ENCODE measurements around the gene PAK1. TPM values are rescaled to one million over a fixed set of nuclear protein-coding genes. Genes with fewer than 3 reads are reported as not detected.

PAK1 gene
- total RNA-seq, 1 experiment from 2014 or later: 88.2 TPM

DNA sequence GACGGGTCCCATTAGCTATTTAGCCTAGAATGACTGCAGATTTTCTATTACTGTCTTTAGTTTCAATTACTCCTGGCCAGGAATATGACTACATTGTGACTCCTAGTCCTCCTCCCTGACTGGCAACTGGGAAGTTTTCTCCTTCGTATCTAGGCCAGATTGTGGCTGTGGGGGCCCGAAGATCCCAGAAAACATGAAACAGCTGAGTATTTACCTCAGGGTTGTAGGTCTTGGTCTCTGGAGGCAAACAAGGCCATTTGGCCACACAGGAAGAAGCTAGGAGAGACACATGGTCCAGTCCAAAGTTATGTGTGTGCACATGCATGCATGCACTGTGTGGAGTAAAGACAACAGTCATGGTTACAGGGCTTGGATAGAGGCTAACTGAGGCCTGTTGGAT, 162.2 kb downstream of the PAK1 start:
- DNase-seq (ENCODE audit: low read depth): peak; percentile 72

DNA sequence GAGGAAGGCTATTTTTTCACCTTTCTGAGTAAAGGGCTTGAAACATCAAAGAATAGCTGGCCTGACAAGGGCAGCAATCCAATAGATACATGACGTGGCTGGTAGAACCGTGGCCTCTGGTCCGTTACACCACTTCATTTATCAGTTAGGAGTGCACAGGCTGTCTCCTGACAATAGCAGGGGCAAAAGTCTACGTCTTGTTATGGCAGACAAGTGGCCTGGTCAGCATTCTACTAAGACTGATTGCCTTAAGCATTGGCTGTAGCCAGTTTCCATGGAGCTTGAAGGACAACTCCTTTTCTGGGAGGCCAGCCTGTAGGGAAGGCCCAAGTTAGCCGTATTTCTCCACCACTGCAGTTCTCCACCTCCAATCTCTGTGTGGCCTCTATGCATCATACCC, 163.2 kb downstream of the PAK1 start:
- no peak for DNase-seq (ENCODE audit: low read depth)

DNA sequence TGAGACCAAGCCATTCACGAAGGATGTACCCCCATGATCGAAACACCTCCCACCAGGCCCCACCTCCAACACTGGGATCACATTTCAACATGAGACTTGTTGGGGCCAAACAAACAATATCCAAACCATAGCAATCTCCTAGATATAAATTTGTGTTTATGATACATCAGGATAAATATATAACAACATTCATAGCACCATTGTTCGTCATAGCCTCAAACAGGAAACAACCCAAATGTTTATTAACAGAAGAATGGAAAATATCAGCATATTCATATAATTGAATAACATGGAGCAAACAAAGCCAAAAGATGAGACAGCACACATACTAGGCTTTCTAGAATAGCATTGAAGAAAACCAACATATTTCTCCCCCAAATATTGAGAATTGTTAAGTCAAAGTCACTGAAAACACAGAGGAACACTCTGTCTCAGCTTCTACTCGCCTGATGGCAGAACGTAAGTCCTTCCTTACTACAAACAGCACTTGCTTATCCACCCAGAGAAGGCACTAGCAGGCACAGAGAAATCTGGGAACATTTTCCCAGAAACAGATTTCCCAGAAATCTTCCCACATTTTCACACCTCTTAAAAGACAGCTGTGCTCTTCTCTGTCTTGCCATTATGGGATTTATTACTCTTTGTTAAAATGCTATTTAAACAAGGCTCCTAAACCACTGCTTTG, 164.4 kb downstream of the PAK1 start:
- peak; percentile 36 for DNase-seq (ENCODE audit: low read depth)

DNA sequence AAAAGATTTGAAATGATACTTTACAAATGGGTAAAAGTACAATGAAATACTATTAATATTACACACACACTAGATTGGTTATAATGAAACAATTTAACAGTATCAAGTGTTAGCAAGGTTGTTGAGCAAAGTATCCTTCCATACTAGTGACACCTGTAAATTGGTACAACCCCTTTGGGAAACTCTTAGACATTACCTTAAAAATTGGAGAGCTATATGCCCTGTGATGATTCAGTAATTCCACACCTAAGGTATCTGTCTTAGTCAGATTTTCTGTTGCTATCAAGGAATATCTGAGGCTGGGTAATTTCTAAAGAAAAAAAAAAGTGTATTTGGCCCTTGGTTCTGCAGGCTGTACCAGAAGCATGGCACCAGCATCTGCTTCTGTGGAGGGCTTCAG, 165.1 kb downstream of the PAK1 start:
- no peak for DNase-seq (ENCODE audit: low read depth)

DNA sequence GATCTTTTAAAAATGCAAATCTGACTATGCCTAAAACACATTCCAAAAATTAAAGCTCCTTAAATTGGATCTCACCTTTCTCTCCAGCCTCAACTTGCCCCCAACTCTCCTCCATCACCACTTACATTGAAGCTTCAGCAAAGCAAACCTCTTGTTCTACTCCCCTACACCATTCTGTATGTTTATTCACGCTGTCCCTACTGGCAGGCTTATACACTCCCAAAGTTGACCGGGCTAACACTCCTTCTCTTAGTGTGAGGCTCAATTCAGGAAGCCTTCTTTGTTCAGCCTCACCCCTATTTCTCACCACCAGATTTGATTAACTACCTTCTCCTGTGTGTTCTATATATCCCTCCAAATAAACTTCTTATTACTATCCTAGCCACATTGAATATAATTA, 170.6 kb downstream of the PAK1 start:
- no peak for DNase-seq (ENCODE audit: low read depth)

DNA sequence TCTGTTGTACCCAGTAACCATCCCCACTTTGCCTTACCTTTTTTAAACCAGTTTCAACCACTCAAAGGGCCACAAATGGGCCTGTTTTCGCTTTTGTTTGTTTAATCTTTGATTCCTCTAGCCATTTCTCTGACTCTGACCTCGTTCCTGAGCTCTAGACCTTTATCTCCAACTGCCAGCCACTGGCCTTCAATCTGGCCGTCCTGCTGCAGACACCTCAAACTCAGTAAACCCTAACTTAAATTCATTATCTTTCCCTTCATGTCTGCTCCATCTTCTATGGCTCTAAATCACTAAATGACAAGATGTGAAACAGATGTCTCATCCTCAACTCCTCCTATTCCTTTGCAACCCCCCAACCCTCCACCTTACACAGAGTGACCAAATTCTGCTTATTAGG, 171.1 kb downstream of the PAK1 start:
- DNase-seq (ENCODE audit: low read depth): no peak

DNA sequence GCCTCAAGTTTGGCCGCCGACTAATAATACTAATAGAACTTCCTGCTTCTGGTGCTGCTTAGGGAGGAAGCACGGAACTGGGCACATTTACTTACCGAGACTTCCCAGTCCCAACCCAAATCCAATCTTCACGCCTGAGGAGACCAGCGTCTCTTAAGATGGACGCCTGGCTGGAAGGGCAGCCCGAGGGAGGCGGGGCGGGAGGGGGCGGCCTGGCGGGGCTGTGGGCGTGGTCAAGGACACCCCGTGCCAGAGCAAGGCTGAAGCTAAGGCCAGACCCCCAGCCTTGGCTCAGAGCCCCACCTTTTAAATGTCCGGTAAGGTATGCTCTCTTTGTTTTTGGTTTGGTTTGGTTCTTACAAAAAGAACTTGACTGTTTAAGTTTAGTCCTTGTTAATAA, 172.4 kb downstream of the PAK1 start, which contains the start of gene GDPD4:
TSS of gene GDPD4 (minus strand) at position 177 of the 400 bp plus-strand sequence. CDS start 16,549 bp downstream, outside the sequence.
- no peak for DNase-seq (ENCODE audit: low read depth)

DNA sequence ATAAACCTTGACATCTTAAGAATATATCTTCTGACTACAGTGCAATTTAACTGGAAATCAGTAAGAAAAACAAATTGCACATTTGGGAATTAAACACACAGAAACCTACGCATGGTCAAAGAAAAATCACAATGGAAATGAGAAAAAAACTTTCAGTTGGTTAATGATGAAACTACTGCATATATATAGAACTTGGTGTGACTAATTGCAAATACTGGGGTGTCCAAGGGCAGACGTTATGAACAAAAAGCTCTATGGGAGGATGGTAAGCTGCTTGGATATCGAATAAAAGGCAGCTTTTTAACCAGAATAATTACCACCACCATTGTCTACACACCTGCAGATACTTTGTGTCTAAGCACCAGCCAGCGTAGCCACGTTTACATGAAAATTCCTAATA, 173.2 kb downstream of the PAK1 start:
- no peak for DNase-seq (ENCODE audit: low read depth)

DNA sequence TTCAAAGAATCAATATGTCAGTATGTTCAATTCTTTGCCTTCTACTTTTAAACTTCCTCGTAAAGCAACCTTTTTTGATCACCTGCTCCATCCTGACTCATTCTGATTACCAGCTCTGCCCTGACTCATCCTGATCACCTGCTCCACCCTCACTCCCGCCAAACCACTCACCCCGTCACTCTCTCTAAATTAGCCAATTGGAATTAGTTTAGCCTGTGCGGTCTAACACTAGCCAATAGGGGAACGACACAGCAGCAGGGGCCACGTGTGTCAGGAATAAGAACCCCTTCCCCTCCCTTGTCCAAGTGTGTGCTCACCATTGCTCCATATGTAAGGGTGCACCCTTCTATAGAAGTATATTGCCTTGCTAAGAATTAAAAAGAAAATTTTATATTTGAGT, 173.9 kb downstream of the PAK1 start:
- DNase-seq (ENCODE audit: low read depth): peak; percentile 46

DNA sequence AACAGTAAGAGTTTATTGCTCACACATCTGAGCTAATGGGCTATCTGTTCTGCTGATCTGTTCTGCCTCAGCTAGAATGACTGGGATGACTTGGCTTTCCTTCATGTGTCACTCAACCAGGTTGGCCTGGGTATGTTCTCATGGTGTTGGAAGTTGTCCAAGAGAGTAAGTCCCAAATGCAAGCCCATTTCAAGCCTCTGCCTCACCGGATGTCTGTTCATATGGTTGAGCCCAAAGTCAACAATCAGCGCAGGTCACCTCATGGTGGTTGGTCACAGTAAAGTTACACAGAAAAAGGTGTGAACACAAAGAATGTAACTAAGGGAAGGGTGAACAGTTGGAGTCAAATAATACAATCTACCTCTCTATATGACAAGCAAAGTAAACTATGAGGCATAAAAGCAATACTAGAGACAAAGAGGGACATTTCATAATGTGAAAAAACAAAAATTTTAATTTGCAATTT, 174.3 kb downstream of the PAK1 start:
- DNase-seq (ENCODE audit: low read depth): peak; percentile 18

DNA sequence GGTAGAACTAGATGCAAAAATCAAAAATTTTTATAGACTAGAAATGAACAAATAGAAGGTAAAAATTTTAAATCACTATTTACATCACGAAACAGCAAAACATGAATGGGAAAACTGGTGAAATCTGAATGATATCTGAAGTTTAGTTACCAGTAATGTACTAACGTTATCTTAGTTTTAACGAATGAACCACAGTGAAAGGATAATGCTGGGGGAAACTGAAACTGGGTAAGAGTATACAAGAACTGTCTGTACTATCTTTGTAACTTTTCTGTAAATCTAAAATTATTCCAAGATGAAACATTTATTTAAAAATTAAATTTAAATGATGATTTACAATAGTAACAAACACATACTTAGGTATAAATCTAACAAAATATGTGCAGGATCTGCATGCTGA, 179.9 kb downstream of the PAK1 start:
- no peak for DNase-seq (ENCODE audit: low read depth)

DNA sequence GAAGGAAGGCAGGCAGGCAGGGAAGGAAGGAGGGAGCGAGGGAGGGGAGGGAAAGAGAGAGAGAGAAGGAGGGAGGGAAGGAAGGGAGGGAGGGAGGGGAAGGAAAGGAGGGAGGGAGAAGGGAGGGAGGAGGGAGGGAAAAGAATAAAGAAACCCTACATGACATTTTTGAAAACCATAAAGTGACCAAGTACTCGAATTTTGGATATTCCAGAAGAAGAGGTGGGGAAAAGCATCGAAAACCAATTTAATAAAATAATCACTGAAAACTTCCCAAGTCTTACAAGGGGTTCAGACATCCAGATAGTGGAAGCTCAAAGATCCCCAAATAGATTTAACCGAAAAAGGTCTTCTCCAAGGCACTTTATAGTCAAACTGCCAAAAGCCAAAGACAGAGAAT, 184.2 kb downstream of the PAK1 start:
- DNase-seq (ENCODE audit: low read depth): no peak

DNA sequence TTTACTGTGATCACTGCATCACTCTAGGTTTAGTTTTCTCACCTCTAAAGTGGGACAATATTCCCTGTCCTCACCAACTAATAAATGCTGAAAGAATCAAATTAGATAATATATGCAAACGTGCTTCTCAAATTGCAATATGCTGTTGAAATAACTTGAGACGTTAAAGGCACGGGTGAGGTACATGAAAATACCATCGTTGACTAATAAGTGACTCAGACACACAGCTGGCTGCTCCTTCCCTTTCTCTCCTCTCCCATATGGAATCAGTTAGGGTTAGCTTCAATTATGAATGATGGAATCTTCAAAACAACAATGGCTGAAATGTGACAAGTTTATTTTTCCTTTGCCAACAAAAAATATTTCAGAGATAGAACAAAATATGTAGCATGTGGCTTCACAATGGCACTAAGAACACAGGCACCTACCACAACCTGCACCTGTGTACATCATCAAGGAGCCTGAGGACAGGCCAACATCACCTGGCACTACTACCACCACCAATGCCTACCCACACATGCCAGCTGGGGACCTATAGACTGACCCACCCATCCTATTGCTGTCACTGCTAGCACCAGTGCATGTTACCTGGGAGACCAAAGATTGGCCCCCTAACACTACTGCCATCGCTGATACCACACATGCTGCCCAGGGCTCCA, 186.2 kb downstream of the PAK1 start:
- DNase-seq (ENCODE audit: low read depth): peak; percentile 90

DNA sequence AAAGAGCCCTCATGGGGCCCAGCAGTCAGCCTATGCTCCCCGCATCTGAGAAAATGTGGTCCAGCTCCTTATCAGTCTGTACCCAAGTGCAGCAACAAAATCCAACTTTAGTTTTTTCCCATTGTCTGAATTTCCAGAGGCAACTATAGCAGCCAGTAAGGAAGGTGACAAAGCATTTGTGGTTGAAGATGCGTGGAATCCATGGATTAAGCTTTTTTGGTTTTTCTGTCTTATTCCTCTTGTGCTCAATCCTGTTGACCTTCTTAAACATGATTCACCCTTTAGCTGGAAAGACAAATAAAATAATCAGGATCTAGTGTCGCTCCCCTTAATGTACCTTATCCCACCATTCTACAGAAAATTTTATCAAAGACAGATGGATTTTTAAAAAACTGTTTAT, 186.8 kb downstream of the PAK1 start:
- peak; percentile 63 for DNase-seq (ENCODE audit: low read depth)

DNA sequence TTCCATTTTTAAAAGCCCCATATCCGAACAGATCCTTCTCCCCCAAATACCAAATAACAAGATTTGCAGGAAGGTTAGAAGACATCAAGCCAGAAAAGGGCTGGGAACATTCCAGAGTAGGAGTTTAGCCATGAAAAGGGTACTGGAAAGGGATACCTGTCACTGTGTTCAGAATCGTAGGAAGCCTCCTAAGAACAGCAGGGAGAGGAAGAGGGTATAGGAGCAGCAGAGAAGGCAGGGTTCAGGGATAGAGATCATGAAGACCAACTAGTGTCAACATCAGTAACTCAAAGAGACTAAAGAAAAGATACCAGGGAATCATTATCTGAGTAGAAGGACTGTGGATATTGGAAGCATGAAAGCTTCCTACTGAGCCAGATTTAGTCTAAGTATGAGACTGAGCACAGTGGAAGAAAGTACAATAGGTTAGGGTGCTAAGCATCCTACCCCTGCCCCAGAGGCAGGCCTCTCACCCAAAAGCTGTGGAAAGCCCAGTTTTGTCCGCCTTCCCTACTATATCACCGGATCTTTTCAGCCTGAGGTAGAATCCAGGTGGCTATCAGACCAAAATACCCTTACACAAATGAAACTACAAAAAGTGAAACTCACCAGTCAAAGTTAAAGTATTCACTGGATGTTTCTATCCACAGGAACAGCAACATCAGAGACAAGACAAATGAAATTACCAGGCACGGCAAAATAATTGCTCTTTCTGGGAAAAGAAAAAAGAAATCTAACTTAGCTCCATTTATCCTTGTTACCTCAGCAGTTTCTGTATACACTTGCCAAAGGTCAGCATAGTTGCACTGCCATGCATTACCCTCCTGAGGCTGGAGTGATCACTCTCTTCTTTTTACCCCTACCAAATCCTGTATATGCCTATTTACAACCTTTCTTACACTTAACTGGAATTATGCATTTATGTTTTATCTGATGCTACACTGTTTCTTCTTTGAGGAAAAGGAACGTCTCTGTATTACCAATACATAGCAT, 189.1 kb downstream of the PAK1 start:
- no peak for DNase-seq (ENCODE audit: low read depth)

DNA sequence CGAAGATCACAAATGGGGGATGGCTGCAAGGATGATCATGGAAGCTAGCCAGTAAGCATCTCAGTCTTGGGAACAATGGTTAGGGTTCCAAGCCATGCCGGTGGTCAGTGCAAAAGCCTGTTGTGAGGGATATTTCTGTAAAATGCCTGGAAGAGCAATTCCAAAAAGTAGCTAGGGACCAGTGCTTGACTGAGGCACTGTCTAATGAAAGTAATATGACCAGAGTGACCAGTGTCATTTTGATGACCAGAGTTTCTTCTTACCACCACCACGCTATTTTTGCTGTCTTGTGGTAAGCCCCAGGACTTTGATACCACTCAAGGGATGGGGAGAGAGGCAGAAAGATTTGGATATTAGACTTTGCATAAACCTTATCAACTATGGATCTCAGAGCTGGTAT, 190.8 kb downstream of the PAK1 start:
- no peak for DNase-seq (ENCODE audit: low read depth)

DNA sequence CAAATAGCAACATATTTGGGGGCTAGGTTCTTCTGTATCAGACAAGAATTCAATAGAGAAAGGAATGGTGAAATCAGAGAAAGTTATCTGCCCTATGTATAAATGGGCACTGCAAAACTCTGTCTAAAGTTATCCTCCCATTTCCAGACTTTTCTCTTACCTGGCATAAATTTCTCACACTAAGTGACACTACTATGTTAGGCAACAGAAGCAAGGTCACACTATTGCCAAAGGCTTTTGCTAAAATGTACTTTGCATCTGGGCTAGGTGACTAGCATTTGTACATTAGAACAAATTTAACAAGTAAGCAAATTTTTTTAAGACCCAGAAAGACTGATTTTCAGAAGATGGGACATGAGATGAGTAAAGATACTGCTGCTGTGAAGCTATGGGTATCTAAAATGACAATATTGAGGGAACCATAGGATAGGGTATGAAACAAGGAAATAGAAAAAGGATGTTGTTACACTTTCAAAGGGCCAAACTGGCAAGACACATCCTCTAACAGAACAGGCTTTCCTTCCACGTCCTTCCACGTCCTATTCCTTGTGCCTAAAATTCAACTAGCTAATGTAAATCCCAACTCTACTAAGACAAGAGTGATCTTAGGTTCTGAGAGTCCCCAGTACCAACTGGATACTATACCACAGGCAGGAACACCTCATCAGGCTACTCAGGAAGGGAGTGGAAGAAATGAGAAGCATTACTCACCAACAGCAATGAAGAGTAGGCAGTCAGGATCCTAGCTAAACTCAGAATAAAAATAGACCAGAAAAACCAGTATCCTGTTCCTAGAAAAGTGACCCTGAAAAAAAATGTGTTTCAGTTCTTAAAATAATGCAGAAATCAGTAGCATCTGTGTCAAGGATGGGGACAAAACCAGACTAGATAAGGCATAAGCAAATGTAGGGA, 195.0 kb downstream of the PAK1 start:
- DNase-seq (ENCODE audit: low read depth): peak; percentile 74

DNA sequence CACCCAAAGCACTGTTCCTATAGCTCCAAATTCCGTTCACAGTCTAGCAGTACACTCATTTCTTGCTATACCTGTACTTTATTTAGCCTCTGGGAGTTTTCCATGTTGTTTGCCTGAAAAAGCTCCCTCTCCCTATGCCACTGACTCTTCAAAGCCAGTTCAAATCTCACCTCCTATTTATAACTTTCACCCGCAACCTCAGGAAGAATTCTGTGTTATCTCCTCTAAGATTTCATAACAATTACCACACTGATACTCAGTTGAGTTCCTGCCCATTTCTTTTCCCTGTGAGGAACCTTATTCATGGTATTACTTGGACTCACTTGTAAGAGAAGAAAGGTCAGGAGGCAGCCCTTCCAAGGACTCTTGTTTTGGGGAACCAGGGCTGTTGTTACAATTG, 197.6 kb downstream of the PAK1 start:
- no peak for DNase-seq (ENCODE audit: low read depth)
